Esophagus (tissue), 2 donors: ENCODE data around the gene KIF2A. TPM values are rescaled to one million over a fixed set of nuclear protein-coding genes. Genes with fewer than 3 reads are reported as not detected.

Source experiments
- H3K27ac ChIP-seq, 2 donors: one replicate each; pipeline ENCODE4 v1.5.1; 2013; ENCODE audit warnings: low read depth in 2 of 2, mild to moderate bottlenecking in 2 of 2, inconsistent platforms in 1 of 2, low read length in 1 of 2, moderate library complexity in 1 of 2
- H3K27me3 ChIP-seq, 2 donors: one replicate each; pipeline ENCODE4 v1.6.1; 2013; ENCODE audit warnings: low read length in 2 of 2, control low read depth in 1 of 2, mild to moderate bottlenecking in 1 of 2; ENCODE audit not compliant: insufficient read depth in 2 of 2, control insufficient read depth in 1 of 2
- H3K36me3 ChIP-seq, 2 donors: one replicate each; pipeline ENCODE4 v1.6.1; 2013; ENCODE audit warnings: low read length in 1 of 2; ENCODE audit not compliant: control insufficient read depth in 2 of 2, insufficient read depth in 2 of 2
- H3K4me1 ChIP-seq, 2 donors: one replicate each; pipeline ENCODE4 v1.6.1; 2013; ENCODE audit warnings: low read length in 1 of 2; ENCODE audit not compliant: control insufficient read depth in 2 of 2, insufficient read depth in 2 of 2
- H3K4me3 ChIP-seq, 2 donors: one replicate each; pipeline ENCODE4 v1.5.1; 2013; ENCODE audit warnings: low read length in 2 of 2, mild to moderate bottlenecking in 2 of 2, low read depth in 1 of 2, moderate library complexity in 1 of 2
- H3K9me3 ChIP-seq, 2 donors: one replicate each; pipeline ENCODE4 v1.6.1; 2013; ENCODE audit warnings: mild to moderate bottlenecking in 2 of 2, low read depth in 1 of 2, low read length in 1 of 2, moderate library complexity in 1 of 2; ENCODE audit not compliant: control insufficient read depth in 2 of 2, insufficient read depth in 1 of 2
- WGBS, 2 donors: extraction: QIAGEN DNeasy Blood & Tissue Kit; methylation state at CpG; one replicate each; pipeline ENCODE4 v1.1.7; 2013; 5-methylcytosine and 5-hydroxymethylcytosine counted together
- polyA plus RNA-seq, 2 donors: library from polyadenylated mRNA; stranded (reverse); fragments of 200-250 nt; gene quantifications; one replicate each; pipeline ENCODE4 v1.2.3, GENCODE V29; 2013
- donor health status: healthy with polysubstance abuse.
- donor health status: Bipolar disorder and iron deficiency.

KIF2A gene
- polyA plus RNA-seq, 2 donors, result 3.3 to 6.2 TPM

DNA sequence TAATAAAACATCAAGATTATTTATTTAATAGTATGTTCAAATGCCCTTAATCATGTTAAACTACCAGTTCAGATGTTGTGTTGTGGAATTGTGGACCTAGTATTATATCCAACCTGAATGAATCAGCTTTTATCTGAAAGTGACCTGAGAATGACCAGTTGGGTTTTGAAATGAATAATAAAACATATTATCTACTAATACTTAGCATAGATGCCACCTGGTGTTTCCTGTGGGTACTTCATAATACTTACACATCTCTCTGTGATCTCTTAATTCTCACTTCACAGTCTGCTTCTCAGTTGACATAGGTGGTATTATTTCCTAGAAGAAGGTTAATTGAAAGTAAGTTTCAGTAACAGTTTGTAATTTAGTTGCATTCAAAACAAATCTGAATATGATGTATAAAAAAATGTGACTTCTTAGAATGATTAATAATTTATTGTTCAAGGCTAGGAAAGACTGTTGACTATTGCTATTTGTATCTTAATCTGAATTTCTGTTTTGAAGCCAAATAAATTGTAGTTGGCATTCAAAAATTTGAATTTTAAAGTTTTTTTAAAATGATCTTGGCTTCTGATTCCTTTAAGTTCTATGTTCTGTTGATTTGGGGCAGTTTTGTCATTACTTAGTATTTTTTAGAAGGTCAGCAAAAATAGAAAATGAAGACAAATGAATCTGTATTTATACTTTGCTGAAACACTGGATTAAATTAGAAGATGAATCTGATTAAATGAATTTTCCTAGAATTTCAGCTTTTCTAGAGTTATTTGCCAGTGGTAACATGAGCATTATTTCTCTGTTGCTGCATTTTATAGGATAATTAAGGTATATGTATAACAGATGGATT lies 48.2 kb downstream of the KIF2A start:
- Histone ChIP-seq H3K4me1 (no peaks in the 10 kb centered on the region), H3K36me3 (peaks cover 0 to 3% of the 10 kb centered on the region in 2 donors), H3K27me3 (no peaks in the 10 kb centered on the region), H3K9me3 (no peaks in the 10 kb centered on the region), H3K4me3 (no peak overlapping the region), H3K27ac (no peak overlapping the region)

DNA sequence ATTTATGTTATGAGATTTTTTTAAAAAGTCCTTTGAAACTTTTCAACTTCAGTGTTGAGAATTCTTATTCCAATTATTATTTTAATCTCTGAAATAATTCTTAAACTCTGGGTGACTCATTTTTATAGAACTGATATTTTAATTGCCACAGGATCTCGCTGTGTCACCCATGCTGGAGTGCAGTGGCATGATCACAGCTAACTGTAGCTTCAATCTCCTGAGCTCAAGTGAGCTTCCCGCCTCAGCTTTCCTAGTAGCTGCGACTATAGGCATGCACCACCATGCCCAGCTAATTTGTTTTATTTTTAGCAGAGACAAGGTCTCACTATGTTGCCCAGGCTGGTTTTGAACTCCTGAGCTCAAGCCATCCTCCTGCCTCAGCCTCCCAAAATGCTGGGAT lies 56.7 kb downstream of the KIF2A start:
- WGBS, 2 donors, result 95 to 98% methylated on average over 3 of the region's 3 CpGs
- H3K27me3 ChIP-seq, result no peaks in the 10 kb centered on the region
- no peak overlapping the region for H3K27ac ChIP-seq
- peaks cover 0 to 6% of the 10 kb centered on the region in 2 donors for H3K36me3 ChIP-seq
- H3K4me3 ChIP-seq, result no peak overlapping the region
- H3K4me1 ChIP-seq, result no peaks in the 10 kb centered on the region
- no peaks in the 10 kb centered on the region for H3K9me3 ChIP-seq

DNA sequence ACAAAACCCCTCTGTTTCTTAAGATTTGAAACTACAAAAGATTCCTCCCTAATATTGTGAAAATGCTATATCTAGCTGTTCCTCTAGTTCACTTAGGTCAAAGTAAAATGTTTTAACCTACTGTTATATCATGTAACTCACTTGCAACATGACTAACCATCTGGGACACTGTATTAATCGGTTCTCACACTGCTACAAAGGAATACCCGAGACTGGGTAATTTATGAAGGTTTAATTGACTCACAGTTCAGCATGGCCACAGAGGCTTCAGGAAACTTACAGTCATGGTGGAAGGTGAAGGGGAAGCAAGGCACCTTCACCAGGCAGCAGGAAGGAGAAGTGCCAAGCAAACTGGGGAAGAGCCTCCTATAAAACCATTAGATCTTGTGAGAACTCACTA lies 63.0 kb downstream of the KIF2A start:
- peaks cover 0 to 3% of the 10 kb centered on the region in 2 donors for H3K36me3 ChIP-seq
- WGBS, 2 donors, result 91 to 95% methylated on average over 2 of the region's 2 CpGs
- no peaks in the 10 kb centered on the region for H3K27me3 ChIP-seq
- no peak overlapping the region for H3K27ac ChIP-seq
- H3K4me3 ChIP-seq, result no peak overlapping the region
- H3K9me3 ChIP-seq, result no peaks in the 10 kb centered on the region
- no peaks in the 10 kb centered on the region for H3K4me1 ChIP-seq

DNA sequence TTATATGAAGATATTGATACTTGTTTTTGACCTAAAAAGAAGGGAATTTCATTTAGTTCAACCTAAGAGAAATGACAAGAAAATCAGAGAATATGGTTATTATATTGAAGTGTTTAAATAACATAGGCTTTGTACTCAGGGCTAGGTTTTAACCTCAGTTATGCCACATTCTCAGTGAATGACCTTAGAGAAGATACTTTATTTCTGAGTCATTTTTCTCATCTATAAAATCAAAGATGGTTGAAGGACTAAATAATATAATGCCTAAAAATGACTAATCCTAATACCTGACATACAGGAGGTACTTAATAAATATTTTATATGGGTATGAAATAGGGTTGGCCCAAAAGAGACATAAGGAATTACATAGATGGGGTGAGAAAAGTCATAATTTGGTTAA lies 65.4 kb downstream of the KIF2A start:
- H3K36me3 ChIP-seq, result no peaks in the 10 kb centered on the region
- no peaks in the 10 kb centered on the region for H3K9me3 ChIP-seq
- H3K27me3 ChIP-seq, result no peaks in the 10 kb centered on the region
- no peak overlapping the region for H3K4me3 ChIP-seq
- no peak overlapping the region for H3K27ac ChIP-seq
- H3K4me1 ChIP-seq, result no peaks in the 10 kb centered on the region

DNA sequence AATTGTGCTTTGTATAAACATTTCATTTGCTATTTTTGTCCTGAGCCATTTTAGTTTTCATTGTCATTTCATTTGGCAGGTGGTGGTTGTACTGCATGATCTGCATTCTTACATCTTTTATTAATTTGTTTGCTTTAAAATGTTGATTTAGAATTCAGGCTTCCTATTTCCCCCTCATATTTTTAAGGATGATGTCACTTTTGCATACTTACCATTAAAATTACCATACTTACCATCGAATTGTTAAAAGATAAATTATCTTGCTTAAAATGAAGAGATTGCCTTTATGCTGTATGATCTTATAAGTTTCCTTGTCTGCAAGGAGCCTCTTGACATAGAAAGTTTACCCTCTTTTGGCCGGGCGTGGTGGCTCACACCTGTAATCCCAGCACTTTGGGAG lies 66.6 kb downstream of the KIF2A start:
- H3K4me1 ChIP-seq, result no peaks in the 10 kb centered on the region
- WGBS, 2 donors, result 94 to 96% methylated on average over 3 of the region's 3 CpGs

DNA sequence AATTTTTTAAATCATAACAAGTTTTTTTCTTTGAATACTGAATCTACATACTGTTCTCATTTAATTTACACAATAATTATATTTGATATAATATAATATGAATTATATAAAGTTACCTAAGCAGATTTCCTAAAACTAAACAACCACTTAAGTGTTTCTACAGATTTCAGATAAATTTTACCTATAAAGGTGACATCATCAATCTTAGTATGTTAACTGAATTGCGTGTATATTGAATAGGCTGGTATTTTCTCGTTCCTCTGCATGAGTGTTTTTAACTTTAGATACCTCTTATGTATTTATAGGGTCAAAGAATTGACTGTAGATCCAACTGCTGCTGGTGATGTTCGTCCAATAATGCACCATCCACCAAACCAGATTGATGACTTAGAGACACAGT lies 67.4 kb downstream of the KIF2A start:
- Histone ChIP-seq H3K27ac (no peak overlapping the region), H3K27me3 (no peaks in the 10 kb centered on the region), H3K4me1 (no peaks in the 10 kb centered on the region), H3K4me3 (no peak overlapping the region), H3K36me3 (no peaks in the 10 kb centered on the region), H3K9me3 (no peaks in the 10 kb centered on the region)
- 96% methylated on average over 3 of the region's 3 CpGs for WGBS, 2 donors

More for the DNA sequence above, 66.6 kb downstream of the KIF2A start:
- Histone ChIP-seq H3K27ac (no peak overlapping the region), H3K27me3 (no peaks in the 10 kb centered on the region), H3K4me3 (no peak overlapping the region), H3K9me3 (no peaks in the 10 kb centered on the region), H3K36me3 (no peaks in the 10 kb centered on the region)

DNA sequence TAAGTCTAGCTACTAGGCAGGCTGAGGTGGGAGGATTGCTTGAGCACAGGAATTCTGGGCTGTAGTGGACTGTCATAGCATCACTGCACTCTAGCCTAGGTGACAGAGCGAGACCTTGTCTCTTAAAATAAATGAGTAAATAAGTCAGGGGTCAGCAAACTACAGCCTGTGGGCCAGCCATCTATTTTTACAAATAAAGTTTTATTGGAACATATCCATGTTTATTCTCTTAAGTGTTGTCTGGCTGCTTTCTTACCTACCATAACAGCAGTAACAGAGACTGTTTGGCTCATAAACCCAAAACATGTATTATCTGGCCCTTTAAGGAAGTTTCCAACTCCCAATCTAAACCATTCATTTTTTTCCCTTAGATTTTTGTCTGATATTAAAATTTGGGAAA lies 68.1 kb downstream of the KIF2A start:
- Histone ChIP-seq H3K27ac (no peak overlapping the region), H3K4me1 (no peaks in the 10 kb centered on the region), H3K9me3 (no peaks in the 10 kb centered on the region), H3K36me3 (no peaks in the 10 kb centered on the region), H3K27me3 (no peaks in the 10 kb centered on the region), H3K4me3 (no peak overlapping the region)
- 96 to 98% methylated on average over 1 of the region's 1 CpG for WGBS, 2 donors

DNA sequence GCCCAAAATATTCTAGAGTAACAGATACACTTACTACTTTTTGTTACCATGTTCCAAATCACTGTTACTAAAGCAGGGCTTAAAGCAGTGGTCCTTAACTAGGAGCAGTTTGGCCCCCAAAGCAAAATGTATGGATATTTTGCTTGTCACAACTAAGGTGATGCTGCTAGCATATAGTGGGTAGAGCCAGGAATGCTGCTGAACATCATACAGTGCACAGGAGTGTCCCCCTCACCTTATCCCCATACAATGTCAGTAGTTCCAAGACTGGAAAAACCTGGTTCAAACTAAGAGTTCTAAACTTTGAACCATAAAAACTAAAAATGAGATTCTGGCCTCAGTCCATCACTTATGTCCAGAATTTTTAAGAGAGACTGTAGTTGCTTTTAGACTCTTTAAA lies 69.6 kb downstream of the KIF2A start:
- Histone ChIP-seq H3K4me3 (no peak overlapping the region), H3K4me1 (no peaks in the 10 kb centered on the region), H3K36me3 (peaks cover 0 to 4% of the 10 kb centered on the region in 2 donors), H3K9me3 (no peaks in the 10 kb centered on the region), H3K27ac (peak overlapping the region in 1 of 2 donors; percentile 22), H3K27me3 (no peaks in the 10 kb centered on the region)

DNA sequence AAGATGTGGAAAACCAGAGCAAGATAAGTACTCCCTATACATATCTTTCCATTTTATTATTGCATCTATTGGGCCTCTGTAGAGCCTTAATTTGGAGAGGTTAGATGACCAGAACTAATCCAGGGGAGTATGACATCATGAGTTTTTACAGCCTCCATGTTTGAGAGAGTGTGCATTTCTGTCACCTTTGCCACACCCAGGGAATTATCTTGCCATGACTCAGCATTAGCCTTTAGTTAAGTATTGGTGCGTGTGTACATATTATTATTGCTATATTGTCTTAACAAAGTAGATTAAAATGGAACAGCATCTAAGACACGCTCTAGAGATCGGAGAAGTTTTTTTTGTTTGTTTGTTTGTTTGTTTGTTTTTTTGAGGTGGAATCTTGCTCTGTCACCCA lies 70.1 kb downstream of the KIF2A start:
- H3K36me3 ChIP-seq, result peaks cover 0 to 4% of the 10 kb centered on the region in 2 donors
- H3K4me1 ChIP-seq, result no peaks in the 10 kb centered on the region
- H3K9me3 ChIP-seq, result no peaks in the 10 kb centered on the region
- H3K27ac ChIP-seq, result no peak overlapping the region
- WGBS, 2 donors, result 75 to 83% methylated on average over 3 of the region's 3 CpGs
- H3K4me3 ChIP-seq, result no peak overlapping the region
- H3K27me3 ChIP-seq, result no peaks in the 10 kb centered on the region

DNA sequence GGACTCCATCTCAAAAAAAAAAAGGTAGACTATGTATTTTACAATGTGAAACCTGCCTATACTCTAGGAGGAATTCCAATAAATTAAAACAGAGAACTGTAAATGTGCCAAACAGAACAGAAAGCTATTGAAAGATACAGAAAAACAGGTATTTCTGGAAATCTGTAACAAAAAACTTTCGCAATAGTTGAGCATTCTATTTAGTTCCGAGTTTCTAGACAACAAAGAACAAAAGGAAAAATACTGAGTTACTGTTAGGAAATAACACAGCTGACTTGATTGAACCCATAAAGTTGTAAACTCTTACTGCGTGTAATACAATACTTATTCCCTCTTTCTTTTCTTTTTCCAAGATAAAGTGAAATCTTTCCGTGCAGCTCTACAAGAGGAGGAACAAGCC lies 79.1 kb downstream of the KIF2A start:
- Histone ChIP-seq H3K9me3 (no peaks in the 10 kb centered on the region), H3K27ac (peak overlapping the region; percentile 82 to 84), H3K4me3 (no peak overlapping the region), H3K4me1 (no peaks in the 10 kb centered on the region), H3K27me3 (no peaks in the 10 kb centered on the region), H3K36me3 (peaks cover 4% of the 10 kb centered on the region in 2 donors)
- 53 to 58% methylated on average over 4 of the region's 4 CpGs for WGBS, 2 donors
